ENCODE data around the gene MFRP. TPM values are rescaled to one million over a fixed set of nuclear protein-coding genes. Genes with fewer than 3 reads are reported as not detected.

The MFRP gene
- total and polyA plus RNA-seq, 3 donors from 2014 or later = not detected

DNA sequence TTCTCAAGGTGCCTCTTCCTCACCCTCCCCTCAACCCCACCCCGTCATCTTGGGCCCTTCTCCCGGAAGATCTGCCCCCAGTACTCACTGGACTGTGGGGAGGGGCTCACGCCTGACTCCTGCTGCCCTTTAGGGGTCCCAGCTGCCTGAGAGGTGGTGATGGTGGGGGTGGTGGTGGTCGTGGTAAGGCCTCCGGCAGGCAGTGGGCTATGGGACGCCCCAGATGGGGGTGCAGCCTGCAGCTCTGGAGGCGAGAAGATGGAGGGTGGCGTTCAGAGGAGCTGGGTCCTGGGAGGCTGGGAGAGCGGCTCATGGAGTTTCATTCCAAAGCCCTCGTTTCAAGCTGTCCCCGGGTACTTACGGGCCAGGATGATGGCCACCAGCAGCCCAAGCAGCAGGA, 820 bp downstream of the MFRP start:
- no peaks in the 10 kb centered on the region for H3K27me3 ChIP-seq
- TF ChIP-seq CTCF (IDR thresholded peaks at IDR 0.05) (no peak), POLR2A (IDR thresholded peaks at IDR 0.05) (no peak)
- WGBS, 2 donors = 78 to 80% methylated on average over 8 to 12 of the region's 12 CpGs
- H3K4me1 ChIP-seq = peaks cover 6% of the 10 kb centered on the region
- DNase-seq = no peak
- H3K4me3 ChIP-seq = no peak overlapping the region
- H3K9me3 ChIP-seq = no peaks in the 10 kb centered on the region
- intact Hi-C loops (cut with DNase I; ENCODE audit: low total_unique reads) = no loop called here
- no peak overlapping the region for H3K27ac ChIP-seq
- no peaks in the 10 kb centered on the region for H3K36me3 ChIP-seq (ENCODE audit: low read depth, missing control alignments)

- H3K36me3 ChIP-seq (ENCODE audit: low read depth, missing control alignments) = no peaks in the 10 kb centered on the region
- H3K9me3 ChIP-seq = no peaks in the 10 kb centered on the region
- H3K27ac ChIP-seq = no peak overlapping the region
- no peak for TF ChIP-seq CTCF (IDR thresholded peaks at IDR 0.05)
- TF ChIP-seq POLR2A (IDR thresholded peaks at IDR 0.05) = no peak
- peaks cover 14% of the 10 kb centered on the region for H3K4me1 ChIP-seq
- no peaks in the 10 kb centered on the region for H3K27me3 ChIP-seq
- intact Hi-C loops (cut with DNase I; ENCODE audit: low total_unique reads) = no loop called here
- no peak overlapping the region for H3K4me3 ChIP-seq
- WGBS, 2 donors = 64 to 91% methylated on average over 3 to 14 of the region's 14 CpGs
- no peak for DNase-seq
These were observed 2.1 kb downstream of the MFRP start for GRCh38 chr11:119344291-119345010.

DNA sequence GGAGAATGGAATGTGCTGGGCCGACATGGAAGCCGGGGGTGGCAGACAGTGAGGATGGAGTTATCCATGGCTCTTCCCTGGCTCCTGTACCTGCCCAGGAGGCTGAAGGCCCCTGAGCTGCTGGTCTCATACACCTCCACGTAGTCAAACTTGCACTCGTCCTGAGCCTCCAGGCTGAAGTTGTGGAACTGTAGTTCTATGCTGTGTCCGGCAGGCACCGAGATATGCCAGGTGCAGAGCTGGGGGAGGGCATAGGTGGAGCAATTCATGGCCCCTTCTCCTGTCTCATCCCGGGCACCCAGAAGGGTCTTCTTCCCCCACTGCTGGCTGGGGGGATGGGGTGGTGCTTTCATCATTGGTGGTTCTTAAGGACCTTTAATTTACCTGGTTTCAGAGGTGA, 2.8 kb downstream of the MFRP start:
- Histone ChIP-seq H3K4me1 (peaks cover 20% of the 10 kb centered on the region), H3K36me3 (ENCODE audit: low read depth, missing control alignments) (no peaks in the 10 kb centered on the region), H3K27ac (no peak overlapping the region), H3K27me3 (no peaks in the 10 kb centered on the region), H3K9me3 (no peaks in the 10 kb centered on the region), H3K4me3 (no peak overlapping the region)
- TF ChIP-seq POLR2A (IDR thresholded peaks at IDR 0.05) = no peak
- intact Hi-C loops (cut with DNase I; ENCODE audit: low total_unique reads) = no loop called here
- 92 to 96% methylated on average over 5 to 7 of the region's 7 CpGs for WGBS, 2 donors
- no peak for DNase-seq

- H3K4me1 ChIP-seq = peaks cover 25% of the 10 kb centered on the region
- WGBS, 2 donors = 85% methylated on average over 6 to 10 of the region's 10 CpGs
- intact Hi-C loops (cut with DNase I; ENCODE audit: low total_unique reads) = no loop called here
- TF ChIP-seq POLR2A (IDR thresholded peaks at IDR 0.05) (no peak), CTCF (IDR thresholded peaks at IDR 0.05) (no peak)
- no peaks in the 10 kb centered on the region for H3K9me3 ChIP-seq
- no peak overlapping the region for H3K4me3 ChIP-seq
- H3K36me3 ChIP-seq (ENCODE audit: low read depth, missing control alignments) = no peaks in the 10 kb centered on the region
- no peaks in the 10 kb centered on the region for H3K27me3 ChIP-seq
- DNase-seq = no peak
- H3K27ac ChIP-seq = no peak overlapping the region
These were observed 4.0 kb downstream of the MFRP start for GRCh38 chr11:119342362-119343130.

GRCh38 chr11:119342023-119342300, 4.5 kb downstream of the MFRP start:
- peaks cover 25% of the 10 kb centered on the region for H3K4me1 ChIP-seq
- 72 to 80% methylated on average over 1 to 7 of the region's 7 CpGs for WGBS, 2 donors
- H3K27me3 ChIP-seq = no peaks in the 10 kb centered on the region
- no peak overlapping the region for H3K27ac ChIP-seq
- intact Hi-C loops (cut with DNase I; ENCODE audit: low total_unique reads) = no loop called here
- no peak overlapping the region for H3K4me3 ChIP-seq
- TF ChIP-seq CTCF (IDR thresholded peaks at IDR 0.05) = no peak
- TF ChIP-seq POLR2A (IDR thresholded peaks at IDR 0.05) = no peak
- no peaks in the 10 kb centered on the region for H3K36me3 ChIP-seq (ENCODE audit: low read depth, missing control alignments)
- no peak for DNase-seq
- H3K9me3 ChIP-seq = no peaks in the 10 kb centered on the region

Measured in testis (tissue), 3 donors.